ENCODE results near the gene SH3D21. TPM values are rescaled to one million over a fixed set of nuclear protein-coding genes. Genes with fewer than 3 reads are reported as not detected.

SH3D21 gene
- total and polyA plus RNA-seq, 2 donors, result 1.3 to 6.0 TPM

Other genes with a start within 250 kb of the SH3D21 start
- 1.8 TPM for gene TEKT2, start 222.3 kb upstream of the SH3D21 start, total RNA-seq
- 1.5 TPM for gene TEKT2, start 222.3 kb upstream of the SH3D21 start, polyA plus RNA-seq
- gene ADPRS, start 217.5 kb upstream of the SH3D21 start, total RNA-seq, result 32.2 TPM
- 30.4 TPM for gene ADPRS, start 217.5 kb upstream of the SH3D21 start, polyA plus RNA-seq
- 11.5 TPM for gene COL8A2, start 181.1 kb upstream of the SH3D21 start, total RNA-seq
- gene COL8A2, start 181.1 kb upstream of the SH3D21 start, polyA plus RNA-seq, result 6.7 TPM
- 77.7 TPM for gene TRAPPC3, start 156.9 kb upstream of the SH3D21 start, total RNA-seq
- gene TRAPPC3, start 156.9 kb upstream of the SH3D21 start, polyA plus RNA-seq, result 73.6 TPM
- gene MAP7D1, start 150.2 kb upstream of the SH3D21 start, total RNA-seq, result 31.9 TPM
- 68.6 TPM for gene MAP7D1, start 150.2 kb upstream of the SH3D21 start, polyA plus RNA-seq
- gene THRAP3, start 81.9 kb upstream of the SH3D21 start, total RNA-seq, result 80.9 TPM
- gene THRAP3, start 81.9 kb upstream of the SH3D21 start, polyA plus RNA-seq, result 47.6 TPM
- gene EVA1B, start 17.3 kb downstream of the SH3D21 start, total RNA-seq, result 15.5 TPM
- gene EVA1B, start 17.3 kb downstream of the SH3D21 start, polyA plus RNA-seq, result 11.2 TPM
- 17.6 TPM for gene STK40, start 79.6 kb downstream of the SH3D21 start, total RNA-seq
- 20.7 TPM for gene STK40, start 79.6 kb downstream of the SH3D21 start, polyA plus RNA-seq
- 14.2 TPM for gene LSM10, start 91.5 kb downstream of the SH3D21 start, total RNA-seq
- 44.2 TPM for gene LSM10, start 91.5 kb downstream of the SH3D21 start, polyA plus RNA-seq
- gene OSCP1, start 144.1 kb downstream of the SH3D21 start, total RNA-seq, result 4.0 TPM
- gene OSCP1, start 144.1 kb downstream of the SH3D21 start, polyA plus RNA-seq, result 4.8 TPM
- gene MRPS15, start 158.0 kb downstream of the SH3D21 start, total RNA-seq, result 60.4 TPM
- gene MRPS15, start 158.0 kb downstream of the SH3D21 start, polyA plus RNA-seq, result 80.7 TPM
- gene CSF3R, start 176.5 kb downstream of the SH3D21 start, total RNA-seq, result 3.7 TPM
- gene CSF3R, start 176.5 kb downstream of the SH3D21 start, polyA plus RNA-seq, result 8.6 TPM

Data from thymus (tissue), 2 donors.